ENCODE results near the gene PRELP. TPM values are rescaled to one million over a fixed set of nuclear protein-coding genes. Genes with fewer than 3 reads are reported as not detected.

Gene PRELP
- total RNA-seq, 1 donor from 2014 or later, result 0.07 TPM

DNA sequence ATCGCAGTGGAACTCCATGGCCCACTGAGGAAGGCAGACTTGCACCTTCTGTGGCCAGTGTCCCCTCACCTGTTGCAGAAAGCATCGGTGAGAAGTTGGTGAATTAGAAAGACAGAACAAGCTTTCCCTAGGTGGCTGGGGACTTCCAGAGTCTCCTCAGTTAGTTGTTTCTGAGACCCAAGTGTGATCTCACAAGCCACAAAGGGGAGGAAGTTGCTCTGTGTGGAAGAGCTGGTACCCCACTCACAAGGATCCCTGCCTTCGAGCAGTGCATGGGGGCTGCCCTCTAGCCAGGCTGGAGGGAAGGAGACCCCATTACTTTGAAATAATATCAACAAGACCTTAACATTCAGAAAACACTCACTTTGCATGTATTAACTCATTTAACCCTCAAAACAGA lies 2.1 kb downstream of the PRELP start:
- Histone ChIP-seq H3K36me3 (ENCODE audit: insufficient read depth, low read length) (no peaks in the 10 kb centered on the region), H3K9ac (ENCODE audit: low read length) (no peak overlapping the region), H4K20me1 (ENCODE audit: insufficient read depth, low read length) (no peaks in the 10 kb centered on the region), H3K4me2 (ENCODE audit: low read length) (no peak overlapping the region), H3K4me3 (ENCODE audit: insufficient read depth, low read depth, low read length) (no peak overlapping the region), H3K27ac (ENCODE audit: low read depth, low read length) (no peak overlapping the region), H3K9me3 (ENCODE audit: insufficient read depth, low read depth, low read length) (no peaks in the 10 kb centered on the region), H3K4me1 (ENCODE audit: insufficient read depth, low read length) (peaks cover 15% of the 10 kb centered on the region), H3K79me2 (ENCODE audit: insufficient read depth, low read length) (no peaks in the 10 kb centered on the region), H3K27me3 (ENCODE audit: insufficient read depth, low read length) (peaks cover 38% of the 10 kb centered on the region), H2AFZ (ENCODE audit: low read depth, low read length) (no peak overlapping the region)
- FAIRE-seq (no peak), DNase-seq (ENCODE audit: low read depth) (no peak)
- no peak overlapping the region for H3K4me3 Mint-ChIP-seq (ENCODE audit: unreplicated experiment)
- no peaks in the 10 kb centered on the region for H3K36me3 Mint-ChIP-seq (ENCODE audit: low read depth, unreplicated experiment)
- peaks cover 15% of the 10 kb centered on the region for H3K27me3 Mint-ChIP-seq (ENCODE audit: low read depth, unreplicated experiment)
- H3K9me3 Mint-ChIP-seq (ENCODE audit: unreplicated experiment), result no peaks in the 10 kb centered on the region
- TF ChIP-seq, protein P1, sequence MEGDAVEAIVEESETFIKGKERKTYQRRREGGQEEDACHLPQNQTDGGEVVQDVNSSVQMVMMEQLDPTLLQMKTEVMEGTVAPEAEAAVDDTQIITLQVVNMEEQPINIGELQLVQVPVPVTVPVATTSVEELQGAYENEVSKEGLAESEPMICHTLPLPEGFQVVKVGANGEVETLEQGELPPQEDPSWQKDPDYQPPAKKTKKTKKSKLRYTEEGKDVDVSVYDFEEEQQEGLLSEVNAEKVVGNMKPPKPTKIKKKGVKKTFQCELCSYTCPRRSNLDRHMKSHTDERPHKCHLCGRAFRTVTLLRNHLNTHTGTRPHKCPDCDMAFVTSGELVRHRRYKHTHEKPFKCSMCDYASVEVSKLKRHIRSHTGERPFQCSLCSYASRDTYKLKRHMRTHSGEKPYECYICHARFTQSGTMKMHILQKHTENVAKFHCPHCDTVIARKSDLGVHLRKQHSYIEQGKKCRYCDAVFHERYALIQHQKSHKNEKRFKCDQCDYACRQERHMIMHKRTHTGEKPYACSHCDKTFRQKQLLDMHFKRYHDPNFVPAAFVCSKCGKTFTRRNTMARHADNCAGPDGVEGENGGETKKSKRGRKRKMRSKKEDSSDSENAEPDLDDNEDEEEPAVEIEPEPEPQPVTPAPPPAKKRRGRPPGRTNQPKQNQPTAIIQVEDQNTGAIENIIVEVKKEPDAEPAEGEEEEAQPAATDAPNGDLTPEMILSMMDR (IDR thresholded peaks at IDR 0.05; ENCODE audit: insufficient read depth, low read depth, low read length), result no peak
- no peak for TF ChIP-seq EZH2 (IDR thresholded peaks at IDR 0.05; ENCODE audit: insufficient read depth, low read length)
- peaks cover 20% of the 10 kb centered on the region for H3K4me1 Mint-ChIP-seq (ENCODE audit: low read depth, unreplicated experiment)
- H3K27ac Mint-ChIP-seq (ENCODE audit: unreplicated experiment), result no peak overlapping the region

DNA sequence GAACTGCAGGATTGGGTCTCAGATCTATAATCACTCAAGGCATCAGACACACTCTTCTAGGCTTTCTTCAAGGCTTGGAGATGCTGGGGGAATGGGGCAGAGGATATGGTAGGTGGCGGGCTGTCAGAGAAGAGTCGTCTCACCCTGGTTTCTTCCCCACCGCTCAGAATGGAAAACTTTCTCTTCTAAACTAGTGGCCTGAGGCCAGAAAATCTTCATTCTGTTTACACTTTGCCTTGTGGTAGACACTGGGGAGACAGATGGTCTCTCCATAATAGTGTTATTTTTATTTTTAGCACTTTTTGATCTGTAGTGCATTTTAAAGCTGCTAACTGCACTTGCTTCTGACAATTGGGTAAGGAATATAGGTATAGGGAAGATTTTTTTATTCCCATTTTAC lies 2.6 kb downstream of the PRELP start:
- H3K27ac ChIP-seq (ENCODE audit: low read depth, low read length), result no peak overlapping the region

DNA sequence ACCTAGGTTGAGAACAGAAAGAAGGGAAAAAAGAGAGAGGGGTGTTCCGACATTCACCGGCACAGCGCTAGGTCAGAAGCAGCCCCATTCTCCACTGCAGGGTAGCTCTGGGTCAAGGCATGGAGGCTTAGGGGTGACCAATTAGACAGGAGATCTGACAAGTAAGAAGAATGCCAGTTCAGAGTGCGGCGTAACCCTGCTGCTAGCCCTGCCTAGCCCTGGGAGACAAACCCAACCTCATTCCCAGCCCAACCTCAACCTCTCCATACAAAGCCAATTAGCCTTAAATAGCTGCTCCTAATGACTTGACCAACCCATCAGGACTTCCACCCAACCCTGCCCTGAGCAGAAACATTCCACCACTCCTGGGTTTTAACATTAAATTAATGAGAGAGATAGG lies 3.4 kb downstream of the PRELP start:
- H3K4me3 Mint-ChIP-seq (ENCODE audit: unreplicated experiment), result no peak overlapping the region
- no peaks in the 10 kb centered on the region for H3K36me3 ChIP-seq (ENCODE audit: insufficient read depth, low read length)
- peaks cover 15% of the 10 kb centered on the region for H3K27me3 Mint-ChIP-seq (ENCODE audit: low read depth, unreplicated experiment)
- no peak for TF ChIP-seq EZH2 (IDR thresholded peaks at IDR 0.05; ENCODE audit: insufficient read depth, low read length)
- TF ChIP-seq, protein P1 (IDR thresholded peaks at IDR 0.05; ENCODE audit: insufficient read depth, low read depth, low read length), result no peak
- peaks cover 30% of the 10 kb centered on the region for H3K27me3 ChIP-seq (ENCODE audit: insufficient read depth, low read length)
- no peaks in the 10 kb centered on the region for H3K9me3 Mint-ChIP-seq (ENCODE audit: unreplicated experiment)
- no peak overlapping the region for H3K9ac ChIP-seq (ENCODE audit: low read length)
- H2AFZ ChIP-seq (ENCODE audit: low read depth, low read length), result no peak overlapping the region
- no peak for FAIRE-seq
- no peak for DNase-seq (ENCODE audit: low read depth)
- peaks cover 20% of the 10 kb centered on the region for H3K4me1 Mint-ChIP-seq (ENCODE audit: low read depth, unreplicated experiment)
- H4K20me1 ChIP-seq (ENCODE audit: insufficient read depth, low read length), result no peaks in the 10 kb centered on the region
- no peaks in the 10 kb centered on the region for H3K79me2 ChIP-seq (ENCODE audit: insufficient read depth, low read length)
- no peak overlapping the region for H3K27ac ChIP-seq (ENCODE audit: low read depth, low read length)
- H3K4me1 ChIP-seq (ENCODE audit: insufficient read depth, low read length), result peaks cover 15% of the 10 kb centered on the region
- no peaks in the 10 kb centered on the region for H3K36me3 Mint-ChIP-seq (ENCODE audit: low read depth, unreplicated experiment)
- H3K4me2 ChIP-seq (ENCODE audit: low read length), result no peak overlapping the region
- no peak overlapping the region for H3K4me3 ChIP-seq (ENCODE audit: insufficient read depth, low read depth, low read length)
- no peaks in the 10 kb centered on the region for H3K9me3 ChIP-seq (ENCODE audit: insufficient read depth, low read depth, low read length)
- H3K27ac Mint-ChIP-seq (ENCODE audit: unreplicated experiment), result no peak overlapping the region

More for the DNA sequence above, 2.6 kb downstream of the PRELP start:
- H3K4me2 ChIP-seq (ENCODE audit: low read length), result no peak overlapping the region
- no peak for TF ChIP-seq EZH2 (IDR thresholded peaks at IDR 0.05; ENCODE audit: insufficient read depth, low read length)
- TF ChIP-seq, protein P1 (IDR thresholded peaks at IDR 0.05; ENCODE audit: insufficient read depth, low read depth, low read length), result no peak
- peaks cover 15% of the 10 kb centered on the region for H3K27me3 Mint-ChIP-seq (ENCODE audit: low read depth, unreplicated experiment)
- no peaks in the 10 kb centered on the region for H4K20me1 ChIP-seq (ENCODE audit: insufficient read depth, low read length)
- peaks cover 20% of the 10 kb centered on the region for H3K4me1 Mint-ChIP-seq (ENCODE audit: low read depth, unreplicated experiment)
- H2AFZ ChIP-seq (ENCODE audit: low read depth, low read length), result no peak overlapping the region
- no peak overlapping the region for H3K4me3 ChIP-seq (ENCODE audit: insufficient read depth, low read depth, low read length)
- H3K9me3 ChIP-seq (ENCODE audit: insufficient read depth, low read depth, low read length), result no peaks in the 10 kb centered on the region
- no peaks in the 10 kb centered on the region for H3K79me2 ChIP-seq (ENCODE audit: insufficient read depth, low read length)
- no peak overlapping the region for H3K4me3 Mint-ChIP-seq (ENCODE audit: unreplicated experiment)
- no peaks in the 10 kb centered on the region for H3K36me3 Mint-ChIP-seq (ENCODE audit: low read depth, unreplicated experiment)
- no peaks in the 10 kb centered on the region for H3K9me3 Mint-ChIP-seq (ENCODE audit: unreplicated experiment)
- H3K4me1 ChIP-seq (ENCODE audit: insufficient read depth, low read length), result peaks cover 15% of the 10 kb centered on the region
- H3K9ac ChIP-seq (ENCODE audit: low read length), result no peak overlapping the region
- DNase-seq (ENCODE audit: low read depth) (no peak), FAIRE-seq (no peak)
- no peaks in the 10 kb centered on the region for H3K36me3 ChIP-seq (ENCODE audit: insufficient read depth, low read length)
- no peak overlapping the region for H3K27ac Mint-ChIP-seq (ENCODE audit: unreplicated experiment)
- peaks cover 38% of the 10 kb centered on the region for H3K27me3 ChIP-seq (ENCODE audit: insufficient read depth, low read length)

Measured in astrocyte (in vitro differentiated cells and primary cell).